ENCODE results near the gene LAPTM5.

DNA sequence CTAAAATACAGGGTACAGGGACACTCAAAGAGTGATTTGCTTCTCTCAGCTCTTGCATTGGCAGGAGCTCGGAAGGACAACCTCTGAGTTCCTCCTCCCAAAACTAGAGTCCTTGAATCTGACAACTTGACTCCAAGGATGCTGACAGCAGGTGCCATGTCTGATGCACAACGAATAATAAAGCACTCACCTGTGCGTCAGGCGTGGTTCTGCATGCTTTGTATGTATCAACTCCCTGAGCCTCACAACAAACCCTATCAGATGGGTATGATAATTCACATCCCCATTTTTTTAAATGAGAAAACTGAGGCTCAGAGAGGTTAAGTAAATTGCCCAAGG, 1.4 kb downstream of the LAPTM5 start:
- TF ChIP-seq ZNF610 (tag by site-specific recombination; IDR thresholded peaks at IDR 0.05; ENCODE audit: borderline replicate concordance) (no peak), ZNF571 (tag by site-specific recombination; IDR thresholded peaks at IDR 0.05) (no peak), ZNF274 (IDR thresholded peaks at IDR 0.05; ENCODE audit: low read length) (no peak), ZNF274 (tag by site-specific recombination; IDR thresholded peaks at IDR 0.05; ENCODE audit: borderline replicate concordance) (no peak), ZNF121 (tag by site-specific recombination; IDR thresholded peaks at IDR 0.05) (no peak), ZNF174 (tag by site-specific recombination; IDR thresholded peaks at IDR 0.05) (no peak), ZNF18 (tag by site-specific recombination; IDR thresholded peaks at IDR 0.05) (no peak), ZNF350 (tag by site-specific recombination; IDR thresholded peaks at IDR 0.05) (no peak), ZFP69B (tag by site-specific recombination; IDR thresholded peaks at IDR 0.05) (no peak), TCF7L2 (IDR thresholded peaks at IDR 0.05; ENCODE audit: borderline replicate concordance, low read depth, low read length) (no peak), ZNF629 (tag by site-specific recombination; IDR thresholded peaks at IDR 0.05) (no peak), ZNF239 (tag by site-specific recombination; IDR thresholded peaks at IDR 0.05) (no peak), ZNF292 (tag by site-specific recombination; IDR thresholded peaks at IDR 0.05; ENCODE audit: borderline replicate concordance, low read depth) (no peak)
- TF ChIP-seq, protein P1, sequence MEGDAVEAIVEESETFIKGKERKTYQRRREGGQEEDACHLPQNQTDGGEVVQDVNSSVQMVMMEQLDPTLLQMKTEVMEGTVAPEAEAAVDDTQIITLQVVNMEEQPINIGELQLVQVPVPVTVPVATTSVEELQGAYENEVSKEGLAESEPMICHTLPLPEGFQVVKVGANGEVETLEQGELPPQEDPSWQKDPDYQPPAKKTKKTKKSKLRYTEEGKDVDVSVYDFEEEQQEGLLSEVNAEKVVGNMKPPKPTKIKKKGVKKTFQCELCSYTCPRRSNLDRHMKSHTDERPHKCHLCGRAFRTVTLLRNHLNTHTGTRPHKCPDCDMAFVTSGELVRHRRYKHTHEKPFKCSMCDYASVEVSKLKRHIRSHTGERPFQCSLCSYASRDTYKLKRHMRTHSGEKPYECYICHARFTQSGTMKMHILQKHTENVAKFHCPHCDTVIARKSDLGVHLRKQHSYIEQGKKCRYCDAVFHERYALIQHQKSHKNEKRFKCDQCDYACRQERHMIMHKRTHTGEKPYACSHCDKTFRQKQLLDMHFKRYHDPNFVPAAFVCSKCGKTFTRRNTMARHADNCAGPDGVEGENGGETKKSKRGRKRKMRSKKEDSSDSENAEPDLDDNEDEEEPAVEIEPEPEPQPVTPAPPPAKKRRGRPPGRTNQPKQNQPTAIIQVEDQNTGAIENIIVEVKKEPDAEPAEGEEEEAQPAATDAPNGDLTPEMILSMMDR (tag by site-specific recombination; IDR thresholded peaks at IDR 0.05) = no peak

Data from HEK293 (cell line).